Retinal pigment epithelial cell (primary cell): Measurements from ENCODE around the gene TIAM2.

ENCODE experiments used
- DNase-seq: peaks from one replicate; pipeline ENCODE4 v3.0.0-alpha.2; 2010; ENCODE audit warnings: low read depth
- H3K4me3 ChIP-seq: 2 replicates; pipeline ENCODE4 v1.5.1; 2011; ENCODE audit warnings: mild to moderate bottlenecking, low read length, control low read depth, moderate library complexity
- CTCF ChIP-seq: conservative IDR thresholded peaks from 2 replicates; pipeline ENCODE4 v1.5.1; 2011; ENCODE audit warnings: low read depth, low read length, control low read depth, inconsistent platforms

TIAM2 gene

GRCh38 chr6:155079985-155080452 lies 84.9 kb downstream of the TIAM2 start:
- no peak for TF ChIP-seq CTCF
- no peak for DNase-seq
- no peak overlapping the region for H3K4me3 ChIP-seq

GRCh38 chr6:155080881-155081845 lies 86.0 kb downstream of the TIAM2 start:
- no peak for TF ChIP-seq CTCF
- DNase-seq = no peak
- no peak overlapping the region for H3K4me3 ChIP-seq

- no peak overlapping the region for H3K4me3 ChIP-seq
- no peak for DNase-seq
- no peak for TF ChIP-seq CTCF
Measured at GRCh38 chr6:155084431-155085123, 89.5 kb downstream of the TIAM2 start.

GRCh38 chr6:155085582-155086257 lies 90.6 kb downstream of the TIAM2 start:
- DNase-seq = no peak
- H3K4me3 ChIP-seq = no peak overlapping the region
- no peak for TF ChIP-seq CTCF

GRCh38 chr6:155088856-155089255 lies 93.7 kb downstream of the TIAM2 start:
- H3K4me3 ChIP-seq = no peak overlapping the region
- no peak for TF ChIP-seq CTCF
- no peak for DNase-seq

- TF ChIP-seq CTCF = no peak
- no peak overlapping the region for H3K4me3 ChIP-seq
- no peak for DNase-seq
Measured at GRCh38 chr6:155089746-155090145, 94.6 kb downstream of the TIAM2 start.
